Ishikawa (cell line): Measurements from ENCODE around the gene ANKLE2.

ENCODE experiments used
- CEBPB ChIP-seq: IDR thresholded peaks from 2 replicates; pipeline ENCODE4 v1.6.1; 2012
- CREB1 ChIP-seq: IDR thresholded peaks from 2 replicates; pipeline ENCODE4 v1.6.1; 2012; ENCODE audit warnings: low read depth
- EP300 ChIP-seq: IDR thresholded peaks from 2 replicates; pipeline ENCODE4 v1.6.1; 2012; ENCODE audit warnings: borderline replicate concordance
- FOXM1 ChIP-seq: IDR thresholded peaks from 2 replicates; pipeline ENCODE4 v1.6.1; 2012; ENCODE audit warnings: low read depth, borderline replicate concordance
- MAX ChIP-seq: IDR thresholded peaks from 2 replicates; pipeline ENCODE4 v1.6.1; 2012
- NFIC ChIP-seq: IDR thresholded peaks from 2 replicates; pipeline ENCODE4 v1.6.1; 2012
- RAD21 ChIP-seq: IDR thresholded peaks from 2 replicates; pipeline ENCODE4 v1.6.1; 2012; ENCODE audit warnings: low read depth
- REST ChIP-seq: IDR thresholded peaks from 2 replicates; pipeline ENCODE4 v1.6.1; 2012; ENCODE audit warnings: low read depth, mild to moderate bottlenecking
- TAF1 ChIP-seq: IDR thresholded peaks from 2 replicates; pipeline ENCODE4 v1.6.1; 2012; ENCODE audit warnings: low read depth, mild to moderate bottlenecking
- TCF12 ChIP-seq: IDR thresholded peaks from 2 replicates; pipeline ENCODE4 v1.6.1; 2012; ENCODE audit warnings: low read depth
- TEAD4 ChIP-seq: IDR thresholded peaks from 2 replicates; pipeline ENCODE4 v1.6.1; 2012
- USF1 ChIP-seq: IDR thresholded peaks from 2 replicates; pipeline ENCODE4 v1.6.1; 2012
- ZBTB7A ChIP-seq: IDR thresholded peaks from 2 replicates; pipeline ENCODE4 v1.6.1; 2012; ENCODE audit warnings: low read depth

GRCh38 chr12:132736913-132737312 is 24.7 kb downstream of the ANKLE2 start:
- no peak for TF ChIP-seq CEBPB
- TF ChIP-seq NFIC, result no peak
- TF ChIP-seq USF1, result no peak
- no peak for TF ChIP-seq ZBTB7A
- TF ChIP-seq EP300, result no peak
- no peak for TF ChIP-seq TEAD4
- TF ChIP-seq CREB1, result no peak
- no peak for TF ChIP-seq TAF1
- TF ChIP-seq RAD21, result no peak
- TF ChIP-seq FOXM1, result no peak
- TF ChIP-seq MAX, result no peak
- no peak for TF ChIP-seq TCF12
- no peak for TF ChIP-seq REST
